ENCODE results near the gene CRYBB1.

CRYBB1 gene

GRCh38 chr22:26604368-26604767, 13.5 kb downstream of the CRYBB1 start:
- Histone ChIP-seq H3K27ac (ENCODE audit: low read length) (no peak overlapping the region), H3K9me3 (ENCODE audit: insufficient read depth, low read length) (no peaks in the 10 kb centered on the region), H3K9ac (ENCODE audit: low read length) (no peak overlapping the region), H4K20me1 (ENCODE audit: insufficient read depth, low read length) (no peaks in the 10 kb centered on the region), H3K4me1 (ENCODE audit: low read length) (no peaks in the 10 kb centered on the region), H3K4me3 (ENCODE audit: low read length) (no peak overlapping the region), H3K27me3 (ENCODE audit: low read depth, low read length) (peaks cover 21% of the 10 kb centered on the region), H3K79me2 (ENCODE audit: low read length) (no peaks in the 10 kb centered on the region), H2AFZ (ENCODE audit: low read depth, low read length) (no peak overlapping the region), H3K4me2 (ENCODE audit: low read length) (no peak overlapping the region), H3K36me3 (replicated peaks; ENCODE audit: low read depth, low read length) (no peaks in the 10 kb centered on the region)
- TF ChIP-seq EZH2phosphoT487 (IDR thresholded peaks at IDR 0.05; ENCODE audit: low read depth) (no peak), CTCF (IDR thresholded peaks at IDR 0.05; ENCODE audit: low read depth, low read length) (no peak)

GRCh38 chr22:26602127-26602526, 15.7 kb downstream of the CRYBB1 start:
- no peak overlapping the region for H2AFZ ChIP-seq (ENCODE audit: low read depth, low read length)
- no peak for TF ChIP-seq CTCF (IDR thresholded peaks at IDR 0.05; ENCODE audit: low read depth, low read length)
- no peak for TF ChIP-seq EZH2phosphoT487 (IDR thresholded peaks at IDR 0.05; ENCODE audit: low read depth)
- peaks cover 18% of the 10 kb centered on the region for H3K27me3 ChIP-seq (ENCODE audit: low read depth, low read length)

GRCh38 chr22:26601726-26602125, 16.1 kb downstream of the CRYBB1 start:
- no peak overlapping the region for H3K27ac ChIP-seq (ENCODE audit: low read length)

More at GRCh38 chr22:26602127-26602526, 15.7 kb downstream of the CRYBB1 start:
- no peaks in the 10 kb centered on the region for H3K36me3 ChIP-seq (replicated peaks; ENCODE audit: low read depth, low read length)
- no peak overlapping the region for H3K9ac ChIP-seq (ENCODE audit: low read length)
- no peak overlapping the region for H3K4me3 ChIP-seq (ENCODE audit: low read length)
- H4K20me1 ChIP-seq (ENCODE audit: insufficient read depth, low read length): no peaks in the 10 kb centered on the region
- H3K4me2 ChIP-seq (ENCODE audit: low read length): no peak overlapping the region
- H3K9me3 ChIP-seq (ENCODE audit: insufficient read depth, low read length): no peaks in the 10 kb centered on the region
- no peak overlapping the region for H3K27ac ChIP-seq (ENCODE audit: low read length)
- H3K4me1 ChIP-seq (ENCODE audit: low read length): no peaks in the 10 kb centered on the region
- no peaks in the 10 kb centered on the region for H3K79me2 ChIP-seq (ENCODE audit: low read length)

GRCh38 chr22:26599505-26599904, 18.3 kb downstream of the CRYBB1 start:
- Histone ChIP-seq H3K9me3 (ENCODE audit: insufficient read depth, low read length) (no peaks in the 10 kb centered on the region), H3K27ac (ENCODE audit: low read length) (no peak overlapping the region), H4K20me1 (ENCODE audit: insufficient read depth, low read length) (no peaks in the 10 kb centered on the region), H3K4me2 (ENCODE audit: low read length) (no peak overlapping the region), H3K79me2 (ENCODE audit: low read length) (no peaks in the 10 kb centered on the region), H3K4me1 (ENCODE audit: low read length) (no peaks in the 10 kb centered on the region), H3K36me3 (replicated peaks; ENCODE audit: low read depth, low read length) (no peaks in the 10 kb centered on the region), H3K27me3 (ENCODE audit: low read depth, low read length) (peaks cover 32% of the 10 kb centered on the region), H3K4me3 (ENCODE audit: low read length) (no peak overlapping the region), H3K9ac (ENCODE audit: low read length) (no peak overlapping the region), H2AFZ (ENCODE audit: low read depth, low read length) (no peak overlapping the region)
- no peak for TF ChIP-seq EZH2phosphoT487 (IDR thresholded peaks at IDR 0.05; ENCODE audit: low read depth)
- TF ChIP-seq CTCF (IDR thresholded peaks at IDR 0.05; ENCODE audit: low read depth, low read length): no peak

More at GRCh38 chr22:26601726-26602125, 16.1 kb downstream of the CRYBB1 start:
- no peak overlapping the region for H2AFZ ChIP-seq (ENCODE audit: low read depth, low read length)
- no peaks in the 10 kb centered on the region for H3K36me3 ChIP-seq (replicated peaks; ENCODE audit: low read depth, low read length)
- H3K27me3 ChIP-seq (ENCODE audit: low read depth, low read length): peaks cover 22% of the 10 kb centered on the region
- no peak overlapping the region for H3K9ac ChIP-seq (ENCODE audit: low read length)
- H3K9me3 ChIP-seq (ENCODE audit: insufficient read depth, low read length): no peaks in the 10 kb centered on the region
- no peak overlapping the region for H3K4me2 ChIP-seq (ENCODE audit: low read length)
- no peak overlapping the region for H3K4me3 ChIP-seq (ENCODE audit: low read length)
- no peaks in the 10 kb centered on the region for H3K4me1 ChIP-seq (ENCODE audit: low read length)
- no peaks in the 10 kb centered on the region for H4K20me1 ChIP-seq (ENCODE audit: insufficient read depth, low read length)
- TF ChIP-seq EZH2phosphoT487 (IDR thresholded peaks at IDR 0.05; ENCODE audit: low read depth): no peak
- TF ChIP-seq CTCF (IDR thresholded peaks at IDR 0.05; ENCODE audit: low read depth, low read length): no peak
- no peaks in the 10 kb centered on the region for H3K79me2 ChIP-seq (ENCODE audit: low read length)
